Prostate gland (tissue), 2 donors: ENCODE results near the gene ST6GAL1. TPM values are rescaled to one million over a fixed set of nuclear protein-coding genes. Genes with fewer than 3 reads are reported as not detected.

Experiments
- DNase-seq: peaks from one replicate; pipeline ENCODE4 v3.0.0-alpha.2; 2019; ENCODE audit warnings: low spot score
- H3K27ac ChIP-seq, 2 donors: fragments of 200-600 bp; sonication (generic); 2 replicates each; pipeline ENCODE4 v1.5.1; 2017 to 2019
- H3K27me3 ChIP-seq: fragments of 200-600 bp; sonication (generic); replicated peaks from 2 replicates; pipeline ENCODE4 v1.5.1; 2019; ENCODE audit not compliant: insufficient read depth
- H3K36me3 ChIP-seq, 2 donors: fragments of 200-600 bp; sonication (generic); 1 replicate in 1 of 2; 2 replicates in 1 of 2; pipeline versions ENCODE4 v1.5.1 to v1.8.1; 2017 to 2019
- H3K4me1 ChIP-seq: fragments of 200-600 bp; sonication (generic); replicated peaks from 2 replicates; pipeline ENCODE4 v1.5.1; 2019
- H3K4me3 ChIP-seq, 2 donors: fragments of 200-600 bp; sonication (generic); 2 replicates each; pipeline ENCODE4 v1.5.1; 2017 to 2019
- H3K9me3 ChIP-seq: fragments of 200-600 bp; sonication (generic); 2 replicates; pipeline ENCODE4 v1.5.1; 2017
- POLR2A ChIP-seq: fragments of 450-650 bp; IDR thresholded peaks from one replicate; pipeline ENCODE4 v1.6.1; 2016; ENCODE audit warnings: antibody characterized with exemption, mild to moderate bottlenecking
- POLR2AphosphoS5 ChIP-seq: sonication (generic); formaldehyde crosslinking; IDR thresholded peaks from one replicate; pipeline ENCODE4 v1.6.1; 2017; ENCODE audit warnings: antibody characterized with exemption
- WGBS: methylation state at CpG from one replicate; pipeline ENCODE4 v1.1.5; 2018; 5-methylcytosine and 5-hydroxymethylcytosine counted together
- intact Hi-C: fragments of 100-400 bp; cut with DNase I; formaldehyde crosslinking; loops from one replicate; pipeline ENCODE4 v1.14.2; 2022
- total RNA-seq, 2 donors: library from RNA; depleted of rRNA; stranded (reverse); fragments of >200 nt; gene quantifications; one replicate each; pipeline ENCODE4 v1.1.0, GENCODE V29; 2016
- TF ChIP-seq, protein P1 (sequence below), 4 experiments: fragments of 200-600 bp in 2 of 4; fragments of 450-650 bp in 2 of 4; sonication (generic) in 2 of 4; IDR thresholded peaks; 1 replicate in 3 of 4; 2 replicates in 1 of 4; pipeline ENCODE4 v1.5.1; 2016 to 2019; ENCODE audit warnings: antibody characterized with exemption in 4 of 4, mild to moderate bottlenecking in 2 of 4, moderate library complexity in 2 of 4

The ST6GAL1 gene
- total RNA-seq, 2 donors from 2014 or later: 101 to 225 TPM

DNA sequence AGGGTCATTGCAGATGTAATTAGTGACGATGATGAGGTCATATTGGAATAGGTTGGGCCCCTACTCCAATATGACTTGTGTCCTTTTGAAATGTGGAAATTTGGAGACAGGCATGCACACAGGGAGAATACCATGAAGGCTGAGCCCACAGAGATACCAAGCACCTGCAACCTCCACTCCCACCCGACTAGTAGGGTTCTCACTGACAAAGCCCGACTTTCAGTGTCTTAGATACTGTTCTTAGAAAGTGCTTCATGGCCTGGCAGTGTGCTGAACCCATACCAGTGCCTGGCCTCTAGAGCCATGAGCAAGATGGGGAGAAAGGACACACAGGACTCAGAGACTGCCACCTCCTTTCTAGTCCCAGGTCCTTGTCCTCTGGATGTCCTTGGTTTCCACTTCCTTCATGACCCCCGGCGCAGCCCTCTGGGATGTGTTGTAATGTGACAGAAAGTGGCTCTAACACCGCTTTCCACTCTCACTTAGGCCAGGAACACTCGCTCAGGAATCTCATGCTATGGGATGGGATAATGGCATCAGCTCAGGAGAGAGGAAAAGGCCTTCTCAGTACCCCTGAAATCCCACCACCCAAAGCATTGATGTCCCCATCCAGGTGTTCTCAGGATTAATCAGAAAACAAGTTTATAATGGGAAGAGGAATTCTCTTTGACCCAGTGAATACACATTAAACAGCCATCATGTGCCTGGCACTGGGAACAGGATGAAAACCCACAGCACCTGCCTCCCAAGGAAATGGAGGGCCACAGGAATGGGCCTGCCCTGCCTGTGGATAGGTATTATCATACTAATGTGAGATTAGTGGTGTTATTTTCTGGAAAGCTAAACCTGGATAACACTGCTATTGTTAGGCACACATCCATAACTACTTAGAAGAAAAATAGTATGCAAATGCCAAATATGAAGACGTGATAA is 149.0 kb downstream of the ST6GAL1 start:
- DNase-seq: no peak
- intact Hi-C loops: no loop called here
- Histone ChIP-seq H3K9me3 (no peaks in the 10 kb centered on the region), H3K4me3 (no peak overlapping the region), H3K4me1 (no peaks in the 10 kb centered on the region), H3K27me3 (no peaks in the 10 kb centered on the region), H3K36me3 (peaks cover 0 to 3% of the 10 kb centered on the region in 2 donors), H3K27ac (no peak overlapping the region)
- 88% methylated on average over 8 of the region's 8 CpGs for WGBS
- no peak for TF ChIP-seq POLR2A
- TF ChIP-seq, protein P1, sequence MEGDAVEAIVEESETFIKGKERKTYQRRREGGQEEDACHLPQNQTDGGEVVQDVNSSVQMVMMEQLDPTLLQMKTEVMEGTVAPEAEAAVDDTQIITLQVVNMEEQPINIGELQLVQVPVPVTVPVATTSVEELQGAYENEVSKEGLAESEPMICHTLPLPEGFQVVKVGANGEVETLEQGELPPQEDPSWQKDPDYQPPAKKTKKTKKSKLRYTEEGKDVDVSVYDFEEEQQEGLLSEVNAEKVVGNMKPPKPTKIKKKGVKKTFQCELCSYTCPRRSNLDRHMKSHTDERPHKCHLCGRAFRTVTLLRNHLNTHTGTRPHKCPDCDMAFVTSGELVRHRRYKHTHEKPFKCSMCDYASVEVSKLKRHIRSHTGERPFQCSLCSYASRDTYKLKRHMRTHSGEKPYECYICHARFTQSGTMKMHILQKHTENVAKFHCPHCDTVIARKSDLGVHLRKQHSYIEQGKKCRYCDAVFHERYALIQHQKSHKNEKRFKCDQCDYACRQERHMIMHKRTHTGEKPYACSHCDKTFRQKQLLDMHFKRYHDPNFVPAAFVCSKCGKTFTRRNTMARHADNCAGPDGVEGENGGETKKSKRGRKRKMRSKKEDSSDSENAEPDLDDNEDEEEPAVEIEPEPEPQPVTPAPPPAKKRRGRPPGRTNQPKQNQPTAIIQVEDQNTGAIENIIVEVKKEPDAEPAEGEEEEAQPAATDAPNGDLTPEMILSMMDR (IDR thresholded peaks at IDR 0.05): no peak
- TF ChIP-seq POLR2AphosphoS5: no peak

DNA sequence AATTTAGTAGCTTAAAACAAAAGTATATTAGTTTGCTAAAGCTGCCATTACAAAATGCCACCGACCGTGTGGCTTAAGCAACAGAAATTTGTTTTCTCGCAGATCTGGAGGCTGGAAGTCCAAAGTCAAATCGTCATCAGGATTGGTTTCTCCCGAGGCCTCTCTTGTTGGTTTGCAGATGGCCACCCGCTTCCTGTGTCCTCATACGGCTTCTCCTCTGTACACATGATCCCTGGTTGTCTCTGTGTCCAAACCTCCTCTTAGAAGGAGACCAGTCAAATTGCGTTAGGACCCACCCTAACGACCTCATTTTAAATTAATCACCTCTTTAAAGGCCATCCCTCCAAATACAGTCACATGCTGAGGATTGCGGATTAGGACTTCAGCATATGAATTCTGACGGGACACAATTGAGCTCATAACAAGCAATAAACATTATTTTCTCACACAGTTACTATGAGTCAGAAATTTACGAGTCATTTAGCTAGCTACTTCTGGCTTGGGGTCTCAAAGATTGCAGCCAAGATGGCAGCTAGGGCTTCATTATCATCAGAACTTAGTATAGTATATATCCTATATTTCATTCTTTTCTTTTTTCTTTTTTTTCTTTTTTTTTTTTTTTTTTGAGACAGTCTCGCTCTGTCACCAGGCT is 150.6 kb downstream of the ST6GAL1 start:
- Histone ChIP-seq H3K27me3 (no peaks in the 10 kb centered on the region), H3K27ac (no peak overlapping the region), H3K4me1 (no peaks in the 10 kb centered on the region), H3K4me3 (no peak overlapping the region), H3K36me3 (peaks cover 0 to 3% of the 10 kb centered on the region in 2 donors), H3K9me3 (no peaks in the 10 kb centered on the region)
- DNase-seq: no peak
- WGBS: 90% methylated on average over 13 of the region's 13 CpGs
- TF ChIP-seq POLR2AphosphoS5 (no peak), POLR2A (no peak)
- TF ChIP-seq, protein P1 (IDR thresholded peaks at IDR 0.05): no peak
- intact Hi-C loops: no loop called here

DNA sequence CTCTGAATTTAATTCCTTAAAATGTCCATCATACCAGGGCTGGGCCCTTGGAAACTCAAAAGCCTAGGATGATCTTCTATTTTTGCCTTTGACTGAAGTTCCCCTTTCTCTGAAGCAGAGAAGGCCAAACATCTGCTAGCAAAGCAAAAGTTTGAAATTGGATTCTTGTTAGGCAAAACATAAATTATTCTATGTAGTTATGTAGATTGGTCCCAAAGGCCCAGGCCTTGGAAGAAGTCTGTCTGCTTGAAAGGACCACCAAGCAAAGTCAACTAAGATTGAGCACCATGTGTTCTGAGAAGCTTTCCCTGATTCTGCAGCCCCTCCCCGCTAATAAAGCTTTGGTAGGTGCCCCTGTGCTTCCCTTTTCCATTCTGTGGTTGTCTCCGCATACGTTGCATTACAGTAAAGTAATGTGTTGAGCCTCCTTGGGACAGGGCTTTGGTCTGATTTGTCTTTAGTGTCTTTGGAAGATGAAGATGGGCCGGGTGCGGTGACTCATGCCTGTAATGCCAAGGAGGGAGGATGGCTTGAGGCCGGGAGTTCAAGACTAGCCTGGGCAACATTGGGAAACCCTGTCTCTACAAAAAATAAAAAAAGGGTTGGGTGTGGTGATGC is 152.5 kb downstream of the ST6GAL1 start:
- H3K4me1 ChIP-seq: no peaks in the 10 kb centered on the region
- 96% methylated on average over 6 of the region's 6 CpGs for WGBS
- H3K9me3 ChIP-seq: no peaks in the 10 kb centered on the region
- DNase-seq: no peak
- H3K27ac ChIP-seq: no peak overlapping the region
- H3K27me3 ChIP-seq: no peaks in the 10 kb centered on the region
- TF ChIP-seq POLR2A (no peak), POLR2AphosphoS5 (no peak)
- TF ChIP-seq, protein P1 (IDR thresholded peaks at IDR 0.05): no peak
- no peaks in the 10 kb centered on the region for H3K36me3 ChIP-seq
- intact Hi-C loops: no loop called here
- no peak overlapping the region for H3K4me3 ChIP-seq

DNA sequence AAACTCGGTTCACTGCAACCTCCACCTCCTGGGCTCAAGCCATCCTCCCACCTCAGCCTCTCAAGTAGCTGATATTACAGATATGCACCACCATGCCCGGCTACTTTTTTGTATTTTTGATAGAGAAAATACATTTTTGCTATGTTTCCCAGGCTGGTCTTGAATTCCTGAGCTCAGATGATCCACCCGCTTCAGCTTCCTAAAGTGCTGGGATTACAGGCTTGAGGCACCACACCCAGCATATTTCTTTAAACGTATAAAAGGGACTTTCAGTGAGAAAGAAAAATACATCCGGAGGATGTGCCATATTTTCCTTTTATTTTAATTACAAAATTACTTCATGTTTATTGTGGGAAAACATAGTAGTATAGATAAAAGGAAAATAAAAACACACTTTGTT is 153.8 kb downstream of the ST6GAL1 start:
- 49% methylated on average over 5 of the region's 5 CpGs for WGBS
- intact Hi-C loops: no loop called here
- no peak overlapping the region for H3K4me3 ChIP-seq
- no peak for TF ChIP-seq POLR2AphosphoS5
- TF ChIP-seq POLR2A: no peak
- TF ChIP-seq, protein P1 (IDR thresholded peaks at IDR 0.05): no peak
- no peaks in the 10 kb centered on the region for H3K27me3 ChIP-seq
- H3K4me1 ChIP-seq: no peaks in the 10 kb centered on the region
- no peak overlapping the region for H3K27ac ChIP-seq
- H3K9me3 ChIP-seq: no peaks in the 10 kb centered on the region
- DNase-seq: no peak
- no peaks in the 10 kb centered on the region for H3K36me3 ChIP-seq
